ENCODE data around the gene SLITRK2.

Gene SLITRK2, protein sequence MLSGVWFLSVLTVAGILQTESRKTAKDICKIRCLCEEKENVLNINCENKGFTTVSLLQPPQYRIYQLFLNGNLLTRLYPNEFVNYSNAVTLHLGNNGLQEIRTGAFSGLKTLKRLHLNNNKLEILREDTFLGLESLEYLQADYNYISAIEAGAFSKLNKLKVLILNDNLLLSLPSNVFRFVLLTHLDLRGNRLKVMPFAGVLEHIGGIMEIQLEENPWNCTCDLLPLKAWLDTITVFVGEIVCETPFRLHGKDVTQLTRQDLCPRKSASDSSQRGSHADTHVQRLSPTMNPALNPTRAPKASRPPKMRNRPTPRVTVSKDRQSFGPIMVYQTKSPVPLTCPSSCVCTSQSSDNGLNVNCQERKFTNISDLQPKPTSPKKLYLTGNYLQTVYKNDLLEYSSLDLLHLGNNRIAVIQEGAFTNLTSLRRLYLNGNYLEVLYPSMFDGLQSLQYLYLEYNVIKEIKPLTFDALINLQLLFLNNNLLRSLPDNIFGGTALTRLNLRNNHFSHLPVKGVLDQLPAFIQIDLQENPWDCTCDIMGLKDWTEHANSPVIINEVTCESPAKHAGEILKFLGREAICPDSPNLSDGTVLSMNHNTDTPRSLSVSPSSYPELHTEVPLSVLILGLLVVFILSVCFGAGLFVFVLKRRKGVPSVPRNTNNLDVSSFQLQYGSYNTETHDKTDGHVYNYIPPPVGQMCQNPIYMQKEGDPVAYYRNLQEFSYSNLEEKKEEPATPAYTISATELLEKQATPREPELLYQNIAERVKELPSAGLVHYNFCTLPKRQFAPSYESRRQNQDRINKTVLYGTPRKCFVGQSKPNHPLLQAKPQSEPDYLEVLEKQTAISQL

DNA sequence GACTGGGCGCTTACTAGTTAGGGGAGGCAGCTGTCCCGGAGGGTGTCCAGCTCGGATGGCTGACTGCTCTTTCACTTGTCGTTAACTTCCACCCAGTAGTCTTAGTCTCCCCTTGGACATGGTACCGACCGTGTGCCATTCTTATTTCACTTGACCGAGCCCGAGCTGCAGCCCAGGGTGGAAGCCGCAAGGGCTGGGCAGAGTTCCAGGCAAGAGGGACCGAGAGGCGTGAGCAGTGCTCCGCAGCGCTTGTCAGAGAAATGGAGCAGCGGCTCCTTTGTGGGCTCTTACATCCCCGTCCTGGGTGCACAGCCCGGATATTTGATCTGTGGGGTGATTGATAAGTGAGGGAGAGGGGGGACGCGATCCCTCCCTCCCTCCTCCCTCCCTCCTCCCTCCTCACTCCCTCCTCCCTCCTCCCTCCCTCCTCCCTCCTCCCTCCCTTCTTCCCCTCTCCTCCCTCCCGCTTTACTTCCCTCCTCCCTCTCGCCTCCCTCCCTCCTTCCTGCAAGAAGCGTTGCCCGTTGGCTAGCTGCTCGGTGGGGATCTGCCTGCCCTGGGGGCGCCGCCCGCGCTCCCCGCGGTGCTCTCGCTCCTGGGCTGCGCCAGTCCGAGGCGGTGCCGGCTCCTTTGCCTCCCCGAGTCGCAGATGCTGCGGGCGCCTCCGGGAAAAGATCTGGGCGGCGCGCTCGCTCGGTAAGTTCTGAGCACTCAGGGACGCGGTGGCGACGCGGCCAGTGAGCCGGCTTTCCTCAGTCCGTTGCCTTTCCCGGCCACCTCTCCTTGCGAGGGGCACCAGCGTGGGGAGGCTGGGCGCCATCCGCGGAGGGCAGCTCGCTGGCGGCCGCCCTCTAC lies at the start of gene SLITRK2:
SLITRK2 (plus strand) TSS at position 499 of the 855 bp plus-strand sequence. CDS start 4,597 bp downstream, outside the sequence.
- no peak for DNase-seq (ENCODE audit: low spot score)

GRCh38 chrX:145773006-145773405 lies 44.6 kb upstream of the SLITRK2 start:
- DNase-seq (ENCODE audit: low spot score), result no peak

- no peak for DNase-seq (ENCODE audit: low spot score)
These were observed 25.3 kb upstream of the SLITRK2 start for GRCh38 chrX:145792281-145792680.

DNA sequence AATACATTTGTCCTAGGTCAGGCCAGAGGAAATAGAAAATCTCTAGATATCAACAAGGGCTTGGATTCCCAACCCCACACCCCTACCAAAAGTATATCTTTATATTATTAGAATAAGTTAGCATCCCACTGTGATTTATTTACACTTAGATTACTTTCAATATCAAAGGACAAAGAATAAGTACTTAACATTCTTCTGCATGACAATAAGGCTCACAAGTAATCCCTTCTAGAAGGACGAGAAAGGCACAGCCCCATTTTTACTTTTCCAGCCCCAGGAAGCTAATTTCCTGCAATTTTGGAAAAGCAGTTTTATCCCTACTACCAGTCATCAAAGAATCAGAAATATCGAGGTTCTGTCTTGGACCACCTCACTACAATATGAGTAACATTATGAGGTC lies 14.1 kb upstream of the SLITRK2 start:
- DNase-seq (ENCODE audit: low spot score), result no peak

GRCh38 chrX:145813081-145813480 lies 4.5 kb upstream of the SLITRK2 start:
- no peak for DNase-seq (ENCODE audit: low spot score)

DNA sequence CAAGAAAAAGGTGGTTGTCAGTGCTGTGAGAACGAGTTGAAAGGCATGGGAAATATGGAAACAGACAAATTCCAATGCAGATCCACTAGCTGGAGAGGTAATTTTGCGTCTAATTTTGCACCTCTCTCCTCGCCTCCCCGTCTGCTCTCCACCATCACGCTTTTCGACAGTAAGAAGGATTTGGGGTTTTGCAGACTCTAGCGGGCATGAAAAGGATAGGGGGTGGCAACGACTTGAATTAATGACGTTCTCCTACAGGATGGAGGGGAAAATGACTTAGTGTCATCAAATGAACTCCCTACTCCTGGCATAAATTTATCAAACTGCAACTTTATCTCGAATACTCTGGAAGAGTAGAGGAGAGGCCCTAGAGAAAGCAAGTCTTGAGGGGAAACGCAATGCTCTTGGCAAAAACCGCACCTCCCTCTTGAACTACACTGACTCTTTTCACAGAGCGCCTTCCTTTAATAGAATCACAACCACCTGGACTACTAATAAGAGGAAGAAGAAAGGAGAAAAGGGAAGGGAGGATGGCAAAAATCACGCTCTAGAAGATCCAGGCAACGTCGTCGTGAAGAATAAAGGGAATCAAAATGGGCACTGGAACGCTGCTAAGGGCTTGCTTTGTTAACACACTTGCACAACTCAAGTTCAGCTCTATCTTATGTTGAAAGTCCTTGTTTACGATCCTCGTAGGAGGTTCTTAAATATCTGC lies 871 bp upstream of the SLITRK2 start:
- DNase-seq (ENCODE audit: low spot score), result no peak

DNA sequence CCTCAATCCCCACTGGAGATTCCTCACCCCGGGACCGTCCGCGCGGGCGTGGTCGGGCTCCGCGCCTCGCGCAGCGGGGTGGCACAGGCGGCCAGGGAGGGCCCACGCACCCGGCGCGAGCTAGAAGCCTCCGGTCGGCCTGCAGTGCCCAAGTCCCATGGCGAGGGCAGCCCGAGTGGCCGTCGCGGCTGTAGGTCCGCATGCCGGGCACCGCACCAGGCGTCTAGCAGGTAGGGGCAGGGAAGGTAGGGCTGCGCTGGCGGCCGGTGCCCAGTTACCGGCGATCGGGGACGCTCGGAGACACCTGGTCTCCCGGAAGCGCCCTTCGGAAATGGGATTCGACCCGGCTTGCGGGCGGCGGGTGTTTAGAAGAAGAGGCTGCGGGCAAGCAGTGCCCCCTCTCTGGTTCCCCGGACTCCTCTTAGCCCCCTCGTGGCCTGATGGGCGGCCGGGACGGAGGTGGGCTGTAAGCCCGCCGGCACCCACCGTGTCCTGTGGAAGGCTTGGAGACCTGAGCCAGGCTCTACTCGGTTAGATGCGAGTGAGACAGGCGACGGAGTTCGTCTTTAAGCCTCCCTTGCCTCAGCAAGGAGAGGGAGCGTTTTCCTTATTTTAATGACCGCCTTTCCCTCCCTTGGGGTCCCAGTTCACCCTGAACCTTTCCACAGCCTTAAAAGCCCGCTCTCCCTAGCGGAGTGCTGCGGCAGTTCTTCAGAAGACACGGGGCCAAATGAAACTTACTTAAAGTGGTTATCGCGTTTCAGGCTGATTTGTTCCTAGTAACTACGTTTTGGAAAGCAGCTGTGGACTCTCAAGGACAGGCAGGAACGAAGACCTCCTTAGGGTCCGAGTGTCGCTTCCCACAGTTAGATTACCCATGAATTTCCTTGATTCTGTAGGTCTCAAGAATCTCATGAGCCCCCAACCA lies 821 bp downstream of the SLITRK2 start:
- DNase-seq (ENCODE audit: low spot score), result no peak

DNA sequence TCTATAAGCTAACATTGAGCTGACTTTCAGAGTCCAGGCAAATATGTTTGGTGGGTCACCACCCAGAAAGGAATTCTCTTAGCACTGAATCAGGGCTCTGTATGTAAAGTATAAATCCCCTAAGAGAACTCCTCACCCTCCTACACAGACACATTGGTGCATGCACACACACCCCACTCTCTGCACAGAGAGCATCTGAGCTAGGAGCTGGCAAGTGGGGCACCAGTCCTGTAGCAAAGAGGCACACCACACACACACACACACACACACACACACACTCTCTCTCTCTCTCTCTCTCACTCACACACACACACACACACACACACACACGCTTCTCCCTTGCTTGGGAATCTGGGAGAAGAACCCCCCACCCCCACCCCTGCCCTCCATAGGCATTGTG lies 3.2 kb downstream of the SLITRK2 start:
- DNase-seq (ENCODE audit: low spot score), result no peak

GRCh38 chrX:145821291-145821897 lies 3.8 kb downstream of the SLITRK2 start:
- no peak for DNase-seq (ENCODE audit: low spot score)

GRCh38 chrX:145821898-145822571 lies 4.4 kb downstream of the SLITRK2 start:
- no peak for DNase-seq (ENCODE audit: low spot score)

GRCh38 chrX:145823132-145823531 lies 5.5 kb downstream of the SLITRK2 start:
- no peak for DNase-seq (ENCODE audit: low spot score)

- DNase-seq (ENCODE audit: low spot score), result no peak
These were observed 8.3 kb downstream of the SLITRK2 start for GRCh38 chrX:145825896-145826295.

GRCh38 chrX:145826466-145826865 lies 8.8 kb downstream of the SLITRK2 start:
- DNase-seq (ENCODE audit: low spot score), result no peak

DNA sequence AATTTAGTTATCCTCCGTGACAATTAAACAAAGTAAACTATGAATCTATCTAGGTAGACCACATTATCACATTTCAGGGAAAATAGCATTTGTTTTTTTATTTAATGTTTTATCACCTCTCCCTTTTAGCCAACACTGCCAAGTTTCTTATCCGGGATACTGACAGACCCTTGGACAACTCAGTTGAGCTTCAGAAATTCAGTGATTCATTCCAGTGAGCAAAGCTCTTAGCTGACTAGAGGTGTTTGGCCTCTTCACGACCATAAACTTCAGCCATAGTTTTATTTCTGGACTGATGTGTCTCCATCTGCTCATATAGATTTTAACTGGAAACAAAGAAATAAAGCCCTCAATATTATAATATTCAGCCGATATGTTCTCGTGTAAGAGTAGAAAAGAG lies 15.2 kb downstream of the SLITRK2 start:
- no peak for DNase-seq (ENCODE audit: low spot score)

- no peak for DNase-seq (ENCODE audit: low spot score)
These were observed 22.9 kb downstream of the SLITRK2 start for GRCh38 chrX:145840531-145840930.

GRCh38 chrX:145843146-145843904 lies 25.7 kb downstream of the SLITRK2 start:
- DNase-seq (ENCODE audit: low spot score), result no peak

GRCh38 chrX:145844886-145845285 lies 27.3 kb downstream of the SLITRK2 start:
- no peak for DNase-seq (ENCODE audit: low spot score)

DNA sequence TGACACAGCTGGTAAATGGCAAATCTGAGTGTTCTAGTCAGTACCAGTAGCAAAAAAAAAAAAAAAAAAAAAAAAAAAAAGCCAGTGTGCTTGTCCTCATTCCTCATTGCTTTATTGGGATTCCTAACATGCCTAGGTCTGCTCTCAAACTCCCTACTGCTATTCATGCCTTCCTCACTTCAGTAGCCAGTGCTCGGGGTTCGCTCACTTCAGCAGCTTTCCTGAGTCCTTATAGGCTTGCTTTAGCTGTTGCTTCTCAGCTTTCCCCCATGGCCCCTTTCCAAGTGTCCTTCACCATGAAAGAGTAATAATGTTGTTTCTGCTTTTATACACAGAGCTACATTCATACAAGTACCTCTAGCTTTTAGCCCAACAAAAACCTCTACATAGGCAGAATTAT lies 30.8 kb downstream of the SLITRK2 start:
- DNase-seq (ENCODE audit: low spot score), result no peak

- no peak for DNase-seq (ENCODE audit: low spot score)
These were observed 31.2 kb downstream of the SLITRK2 start for GRCh38 chrX:145848857-145849256.
